K562 (cell line): ENCODE results near the gene PDCD1LG2. TPM values are rescaled to one million over a fixed set of nuclear protein-coding genes. Genes with fewer than 3 reads are reported as not detected.
A peak's percentile ranks its signal among the peaks of the same experiment; 100 is the strongest.

Experiments used
- ATAC-seq: fragments of 200-7000 bp; cut with Tn5 transposase; 3 replicates; pipeline ENCODE4 v1.9.1; 2020; ENCODE audit warnings: moderate library complexity
- BruUV-seq: library from RNA; stranded (reverse); fragments of 400-500 nt; replicated peaks from 2 replicates; lab custom pipeline; 2021; lab: Mats Ljungman, UMichigan
- CTCF ChIA-PET: fragments of 300-600 bp; formaldehyde crosslinking; extraction: SDS; loops from one replicate; lab custom pipeline; 2021; ENCODE audit warnings: low intra/inter-chr PET ratio; lab: Yijun Ruan, JAX
- POLR2A ChIA-PET: fragments of 300-600, 350-650 bp; sonication (Branson Sonifier 250); formaldehyde crosslinking; extraction: SDS; loops from one replicate; lab custom pipeline; 2021; ENCODE audit warnings: antibody characterized with exemption, inconsistent platforms; lab: Yijun Ruan, JAX
- DNase-seq, 4 experiments: peaks; one replicate each; pipeline versions ENCODE4 v3.0.0 to v3.0.0-alpha.2; 2011 to 2018; ENCODE audit warnings: low spot score in 3 of 4, mixed read lengths in 3 of 4; ENCODE audit errors: extremely low read depth in 1 of 4
- FAIRE-seq: peaks from 2 replicates; lab custom pipeline; 2011; peaks lifted over from hg19 to GRCh38; lab: Jason Lieb, UNC
- H2AFZ ChIP-seq: 2 replicates; pipeline ENCODE4 v1.6.0; 2011; ENCODE audit warnings: low read depth, low read length, control low read depth, inconsistent platforms
- H3K27ac ChIP-seq: fragments of 200-600 bp; 3 replicates; pipeline ENCODE4 v1.8.0; 2011; ENCODE audit warnings: low read depth, mild to moderate bottlenecking, control low read depth, inconsistent platforms, low read length, moderate library complexity, mixed read lengths; ENCODE audit errors: extremely low read depth
- H3K27me3 ChIP-seq, 2 experiments: fragments of 300-600 bp in 1 of 2; 2 replicates in 1 of 2; 3 replicates in 1 of 2; pipeline versions ENCODE4 v1.6.0 to v1.8.0; 2011; ENCODE audit warnings: inconsistent platforms in 2 of 2, low read length in 2 of 2, mild to moderate bottlenecking in 1 of 2, mixed read lengths in 1 of 2, moderate library complexity in 1 of 2; ENCODE audit not compliant: control insufficient read depth in 2 of 2, insufficient read depth in 2 of 2
- H3K36me3 ChIP-seq: fragments of 300-600 bp; 3 replicates; pipeline ENCODE4 v1.8.0; 2011; ENCODE audit warnings: mild to moderate bottlenecking, low read length, inconsistent platforms; ENCODE audit not compliant: control insufficient read depth, insufficient read depth
- H3K4me1 ChIP-seq, 2 experiments: fragments of 200-600 bp in 1 of 2; replicated peaks in 1 of 2; 2 replicates in 1 of 2; 3 replicates in 1 of 2; pipeline versions ENCODE4 v1.5.1 to v1.8.0; 2011; ENCODE audit warnings: inconsistent platforms in 2 of 2, low read length in 2 of 2, mild to moderate bottlenecking in 1 of 2, mixed read lengths in 1 of 2, moderate library complexity in 1 of 2; ENCODE audit not compliant: control insufficient read depth in 2 of 2, insufficient read depth in 2 of 2
- H3K4me2 ChIP-seq: 2 replicates; pipeline ENCODE4 v1.6.1; 2011; ENCODE audit warnings: low read length, control low read depth, inconsistent platforms, mixed read lengths; ENCODE audit not compliant: insufficient read depth
- H3K4me3 ChIP-seq: fragments of 200-600 bp; sonication (generic), shearing (Covaris generic); 2 replicates; pipeline ENCODE4 v1.5.1; 2016; ENCODE audit warnings: control low read depth, inconsistent platforms
- H3K79me2 ChIP-seq: fragments of 200-600 bp; 3 replicates; pipeline ENCODE4 v1.8.0; 2011; ENCODE audit warnings: low read length, inconsistent platforms; ENCODE audit not compliant: control insufficient read depth, insufficient read depth
- H3K9ac ChIP-seq, 2 experiments: 2 replicates each; pipeline versions ENCODE4 v1.6.0 to v1.6.1; 2011; ENCODE audit warnings: low read depth in 2 of 2, low read length in 2 of 2, control low read depth in 1 of 2, inconsistent platforms in 1 of 2, mild to moderate bottlenecking in 1 of 2, mixed read lengths in 1 of 2; ENCODE audit not compliant: insufficient read depth in 1 of 2
- H3K9me1 ChIP-seq: one replicate; pipeline ENCODE4 v1.6.0; 2011; ENCODE audit warnings: inconsistent platforms, mild to moderate bottlenecking, low read length, moderate library complexity; ENCODE audit not compliant: control insufficient read depth, insufficient read depth
- H3K9me3 ChIP-seq: replicated peaks from 2 replicates; pipeline ENCODE4 v1.5.1; 2011; ENCODE audit warnings: low read depth, low read length, inconsistent platforms; ENCODE audit not compliant: control insufficient read depth, insufficient read depth
- H4K20me1 ChIP-seq: replicated peaks from 2 replicates; pipeline ENCODE4 v1.6.1; 2011; ENCODE audit warnings: low read length, inconsistent platforms, mixed read lengths; ENCODE audit not compliant: control insufficient read depth, insufficient read depth
- ADNP ChIP-seq: fragments of 200-800 bp; sonication (Bioruptor generic); IDR thresholded peaks from 2 replicates; pipeline ENCODE4 v1.6.1; 2016; ENCODE audit warnings: missing genetic modification characterization, missing compliant biosample characterization
- FOSL1 ChIP-seq: fragments of 200-800 bp; sonication (Bioruptor generic); conservative IDR thresholded peaks from 2 replicates; pipeline ENCODE4 v1.6.1; 2016; ENCODE audit warnings: missing genetic modification characterization, missing compliant biosample characterization
- FOXM1 ChIP-seq, 2 experiments: fragments of 450-650 bp in 1 of 2; sonication (generic) in 1 of 2; formaldehyde crosslinking in 1 of 2; IDR thresholded peaks; 2 replicates each; pipeline versions ENCODE4 v1.6.1 to v1.9.0; 2017 to 2022; ENCODE audit warnings: low read depth in 2 of 2, mild to moderate bottlenecking in 2 of 2, missing genetic modification reagents in 1 of 2, moderate library complexity in 1 of 2
- HOXB6 ChIP-seq: fragments of 250-450 bp; sonication (Bioruptor Pico); IDR thresholded peaks from 2 replicates; pipeline ENCODE4 v1.5.1; 2022; ENCODE audit warnings: mild to moderate bottlenecking, borderline replicate concordance
- KAT2B ChIP-seq: IDR thresholded peaks from one replicate; pipeline ENCODE4 v1.6.1; 2012; ENCODE audit warnings: low read depth, mild to moderate bottlenecking, control low read depth, inconsistent platforms, low read length, moderate library complexity
- MEIS2 ChIP-seq: fragments of 450-650 bp; IDR thresholded peaks from 2 replicates; pipeline ENCODE4 v1.6.1; 2014; ENCODE audit warnings: mild to moderate bottlenecking; ENCODE audit not compliant: partially characterized antibody
- SAP30 ChIP-seq: fragments of 200-600 bp; sonication (generic); IDR thresholded peaks from 2 replicates; pipeline ENCODE4 v1.6.1; 2012; ENCODE audit warnings: borderline replicate concordance, low read depth, mild to moderate bottlenecking, moderate library complexity, low read length, control low read depth, inconsistent platforms; ENCODE audit not compliant: insufficient read depth, poor library complexity, severe bottlenecking
- SLC30A9 ChIP-seq: fragments of 250-450 bp; sonication (Bioruptor Pico); IDR thresholded peaks from 2 replicates; pipeline ENCODE4 v1.8.0; 2022; ENCODE audit warnings: mild to moderate bottlenecking, moderate library complexity
- STAG1 ChIP-seq: sonication (generic); formaldehyde crosslinking; IDR thresholded peaks from 2 replicates; pipeline ENCODE4 v1.5.0; 2020; ENCODE audit warnings: missing genetic modification reagents, borderline replicate concordance
- ZNF212 ChIP-seq: fragments of 450-650 bp; formaldehyde crosslinking; IDR thresholded peaks from 2 replicates; pipeline ENCODE4 v1.4.0; 2020; ENCODE audit warnings: mild to moderate bottlenecking
- ZNF830 ChIP-seq: fragments of 250-450 bp; sonication (Bioruptor Pico); IDR thresholded peaks from 2 replicates; pipeline ENCODE4 v1.5.0; 2021; ENCODE audit warnings: mild to moderate bottlenecking
- WGBS: fragments of 100-300 bp; shearing (Covaris generic); methylation state at CpG from one replicate; pipeline ENCODE4 v1.1.6; 2016; ENCODE audit warnings: low coverage, mixed read lengths; ENCODE audit not compliant: insufficient coverage; ENCODE audit errors: missing lambda C conversion rate; 5-methylcytosine and 5-hydroxymethylcytosine counted together
- in situ Hi-C: fragments of 300-500 bp; cut with MboI; formaldehyde crosslinking; loops from 4 replicates; pipeline ENCODE4 v1.15.0; 2018; ENCODE audit warnings: inconsistent platforms, mixed read lengths
- intact Hi-C: fragments of 100-400 bp; cut with micrococcal nuclease; formaldehyde crosslinking; loops from 2 replicates; pipeline ENCODE4 v1.14.2; 2022
- polyA plus RNA-seq, 8 experiments: library from polyadenylated mRNA; depleted of rRNA in 4 of 8; stranded (reverse) in 5 of 8; unstranded in 3 of 8; fragments of >200 nt; fragmentation: Nextera tagmentation in 2 of 8; fragmentation: Illumina TruSeq in 1 of 8; extraction: Ambion mirVana in 2 of 8; extraction: Trizol in 1 of 8; gene quantifications; 2 replicates each; pipeline versions ENCODE4 v1.2.1 to v1.2.3, GENCODE V29; 2011 to 2014; ENCODE audit warnings: inconsistent platforms in 1 of 8, missing spikeins in 1 of 8
- total RNA-seq, 7 experiments: library from RNA; depleted of rRNA in 6 of 7; stranded (reverse); fragments of >200 nt in 6 of 7; fragmentation: Illumina TruSeq in 2 of 7; extraction: Trizol in 2 of 7; gene quantifications; 2 replicates each; pipeline versions ENCODE4 v1.2.1 to v1.2.3, GENCODE V29; 2011 to 2021; ENCODE audit warnings: low replicate concordance in 1 of 7
- TF ChIP-seq, protein P1 (sequence below): fragments of 200-400 bp; formaldehyde crosslinking; IDR thresholded peaks from 2 replicates; pipeline ENCODE4 v1.6.1; 2017; ENCODE audit warnings: mild to moderate bottlenecking, low read depth, low read length, moderate library complexity
- TF ChIP-seq, protein P2 (sequence below): fragments of 450-650 bp; IDR thresholded peaks from 2 replicates; pipeline ENCODE4 v1.6.1; 2014; ENCODE audit warnings: low read depth, mild to moderate bottlenecking, moderate library complexity, borderline replicate concordance

The PDCD1LG2 gene
- total and polyA plus RNA-seq, 9 of the 15 experiments (the other 6 are each of a cell fraction or from before 2014, with no cell fraction given): not detected

- intact Hi-C loops: no loop called here
- Histone ChIP-seq H3K27me3 (no peaks in the 10 kb centered on the region), H2AFZ (peak overlapping the region; percentile 67), H3K9me3 (no peaks in the 10 kb centered on the region), H3K4me1 (peaks cover 0 to 17% of the 10 kb centered on the region in 2 experiments; a peak in 4 of 5 replicates), H4K20me1 (no peaks in the 10 kb centered on the region)
- no peak for TF ChIP-seq KAT2B
- TF ChIP-seq STAG1 (CRISPR knock-in tag): no peak
- TF ChIP-seq ZNF212 (CRISPR knock-in tag): no peak
- no peak for TF ChIP-seq ZNF830
- no peak for TF ChIP-seq FOXM1 (IDR thresholded peaks at IDR 0.05; ENCODE audit: low read depth)
- TF ChIP-seq FOXM1 (CRISPR knock-in tag; IDR thresholded peaks at IDR 0.05; ENCODE audit: low read depth): no peak
- no peak for TF ChIP-seq ADNP (tag)
- TF ChIP-seq, protein P1, sequence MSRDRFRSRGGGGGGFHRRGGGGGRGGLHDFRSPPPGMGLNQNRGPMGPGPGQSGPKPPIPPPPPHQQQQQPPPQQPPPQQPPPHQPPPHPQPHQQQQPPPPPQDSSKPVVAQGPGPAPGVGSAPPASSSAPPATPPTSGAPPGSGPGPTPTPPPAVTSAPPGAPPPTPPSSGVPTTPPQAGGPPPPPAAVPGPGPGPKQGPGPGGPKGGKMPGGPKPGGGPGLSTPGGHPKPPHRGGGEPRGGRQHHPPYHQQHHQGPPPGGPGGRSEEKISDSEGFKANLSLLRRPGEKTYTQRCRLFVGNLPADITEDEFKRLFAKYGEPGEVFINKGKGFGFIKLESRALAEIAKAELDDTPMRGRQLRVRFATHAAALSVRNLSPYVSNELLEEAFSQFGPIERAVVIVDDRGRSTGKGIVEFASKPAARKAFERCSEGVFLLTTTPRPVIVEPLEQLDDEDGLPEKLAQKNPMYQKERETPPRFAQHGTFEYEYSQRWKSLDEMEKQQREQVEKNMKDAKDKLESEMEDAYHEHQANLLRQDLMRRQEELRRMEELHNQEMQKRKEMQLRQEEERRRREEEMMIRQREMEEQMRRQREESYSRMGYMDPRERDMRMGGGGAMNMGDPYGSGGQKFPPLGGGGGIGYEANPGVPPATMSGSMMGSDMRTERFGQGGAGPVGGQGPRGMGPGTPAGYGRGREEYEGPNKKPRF: no peak
- TF ChIP-seq MEIS2: no peak
- no peak for TF ChIP-seq SLC30A9 (CRISPR knock-in tag)
- no peak for TF ChIP-seq SAP30
- TF ChIP-seq, protein P2, sequence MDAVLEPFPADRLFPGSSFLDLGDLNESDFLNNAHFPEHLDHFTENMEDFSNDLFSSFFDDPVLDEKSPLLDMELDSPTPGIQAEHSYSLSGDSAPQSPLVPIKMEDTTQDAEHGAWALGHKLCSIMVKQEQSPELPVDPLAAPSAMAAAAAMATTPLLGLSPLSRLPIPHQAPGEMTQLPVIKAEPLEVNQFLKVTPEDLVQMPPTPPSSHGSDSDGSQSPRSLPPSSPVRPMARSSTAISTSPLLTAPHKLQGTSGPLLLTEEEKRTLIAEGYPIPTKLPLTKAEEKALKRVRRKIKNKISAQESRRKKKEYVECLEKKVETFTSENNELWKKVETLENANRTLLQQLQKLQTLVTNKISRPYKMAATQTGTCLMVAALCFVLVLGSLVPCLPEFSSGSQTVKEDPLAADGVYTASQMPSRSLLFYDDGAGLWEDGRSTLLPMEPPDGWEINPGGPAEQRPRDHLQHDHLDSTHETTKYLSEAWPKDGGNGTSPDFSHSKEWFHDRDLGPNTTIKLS: no peak
- TF ChIP-seq HOXB6 (CRISPR knock-in tag): no peak
- TF ChIP-seq FOSL1 (tag): no peak
- TF ChIP-seq, all 486 proteins: peak for 0
- BruUV-seq: no TSS peak
- DNase-seq (no peak), FAIRE-seq (no peak), ATAC-seq (no peak)
- ChIA-PET CTCF (no interaction called here), POLR2A (interaction anchor here (0.6 kb wide), 2 partner anchors 26 to 98 kb away, joined by 3 to 4 read pairs; no protein-coding TSS in a partner anchor)
- no peak overlapping the region for H3K4me3 ChIP-seq
- in situ Hi-C loops: no loop called here
- H3K9ac ChIP-seq: no peak overlapping the region
- no peaks in the 10 kb centered on the region for H3K36me3 ChIP-seq
- H3K4me2 ChIP-seq: no peak overlapping the region
- H3K79me2 ChIP-seq: no peaks in the 10 kb centered on the region
- 39% methylated on average over 9 of the region's 9 CpGs for WGBS
- no peaks in the 10 kb centered on the region for H3K9me1 ChIP-seq
- H3K27ac ChIP-seq: no peak overlapping the region
Measured at GRCh38 chr9:5489630-5490490, 20.5 kb upstream of the PDCD1LG2 start.
